ENCODE results near the gene CLDN20. TPM values are rescaled to one million over a fixed set of nuclear protein-coding genes. Genes with fewer than 3 reads are reported as not detected.

CLDN20 gene
- total and polyA plus RNA-seq, 2 of the 8 experiments (the other 6 are each of a cell fraction or from before 2014, with no cell fraction given): not detected

DNA sequence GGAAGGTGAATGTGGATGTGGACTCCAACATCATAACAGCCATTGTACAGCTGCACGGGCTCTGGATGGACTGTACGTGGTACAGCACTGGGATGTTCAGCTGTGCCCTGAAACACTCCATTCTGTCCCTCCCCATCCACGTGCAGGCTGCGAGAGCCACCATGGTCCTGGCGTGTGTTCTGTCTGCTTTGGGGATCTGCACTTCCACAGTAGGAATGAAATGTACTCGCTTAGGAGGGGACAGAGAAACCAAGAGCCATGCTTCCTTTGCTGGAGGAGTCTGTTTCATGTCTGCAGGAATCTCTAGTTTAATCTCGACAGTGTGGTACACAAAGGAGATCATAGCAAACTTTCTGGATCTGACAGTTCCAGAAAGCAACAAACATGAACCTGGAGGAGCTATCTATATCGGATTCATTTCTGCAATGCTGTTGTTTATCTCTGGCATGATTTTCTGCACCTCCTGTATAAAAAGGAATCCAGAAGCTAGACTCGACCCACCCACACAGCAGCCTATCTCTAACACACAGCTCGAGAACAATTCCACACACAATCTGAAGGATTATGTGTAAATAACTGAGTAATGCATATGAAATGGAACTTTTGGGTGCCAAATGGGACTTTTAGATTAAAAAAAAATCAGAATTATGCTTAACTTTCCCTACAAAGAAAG, 12.1 kb downstream of the CLDN20 start:
- Histone ChIP-seq H3K4ac (replicated peaks; ENCODE audit: insufficient read length, low read depth, low read length) (no peak overlapping the region), H4K8ac (ENCODE audit: extremely low read depth, insufficient read depth, low read length) (no peak overlapping the region), H4K20me1 (replicated peaks in 1 of 2; ENCODE audit: control insufficient read depth in 1 of 2, insufficient read depth in 2 of 2, low read length in 2 of 2) (peaks cover 0 to 2% of the 10 kb centered on the region in 2 experiments), H3K9ac (replicated peaks in 1 of 4; ENCODE audit: extremely low read depth in 1 of 4, low read depth in 3 of 4, low read length in 3 of 4) (no peak overlapping the region; a peak in 1 of 7 replicates), H3K4me2 (ENCODE audit: insufficient read depth in 1 of 2, low read depth in 2 of 2, low read length in 2 of 2) (no peak overlapping the region), H2AK5ac (ENCODE audit: low read depth, low read length) (peak overlapping the region; percentile 71; the same call in 1 of the 2 replicates), H2BK12ac (ENCODE audit: low read depth, low read length) (no peak overlapping the region), H2BK120ac (replicated peaks; ENCODE audit: low read depth, low read length) (no peak overlapping the region), H3K27ac (ENCODE audit: low read depth, low read length) (no peak overlapping the region), H3K79me1 (ENCODE audit: low read depth, low read length) (peaks cover 3% of the 10 kb centered on the region; the same call in 1 of the 2 replicates), H3K23me2 (ENCODE audit: low read depth, low read length) (no peaks in the 10 kb centered on the region), H3K9me3 (ENCODE audit: insufficient read depth in 2 of 2, low read depth in 1 of 2, low read length in 1 of 2) (no peaks in the 10 kb centered on the region; a peak in 1 of 4 replicates), H2AFZ (ENCODE audit: low read length) (no peak overlapping the region), H3K23ac (ENCODE audit: insufficient read length) (no peak overlapping the region), H2BK5ac (ENCODE audit: low read depth, low read length) (no peak overlapping the region; the same call in 1 of the 2 replicates), H2BK15ac (ENCODE audit: low read length) (no peak overlapping the region), H3K79me2 (ENCODE audit: control insufficient read depth in 1 of 2, insufficient read depth in 2 of 2, low read length in 2 of 2) (no peaks in the 10 kb centered on the region), H3K4me1 (replicated peaks in 1 of 4; ENCODE audit: control insufficient read depth in 3 of 4, insufficient read depth in 4 of 4, low read length in 3 of 4) (peaks cover 0 to 4% (median 3%) of the 10 kb centered on the region in 4 experiments; a peak in 3 of 7 replicates), H3K18ac (ENCODE audit: extremely low read depth, low read length) (no peak overlapping the region), H2BK20ac (ENCODE audit: low read length) (no peak overlapping the region), H3K4me3 (ENCODE audit: extremely low read depth in 1 of 4, insufficient read depth in 2 of 4, low read depth in 3 of 4, low read length in 4 of 4) (no peak overlapping the region), H3K27me3 (replicated peaks in 1 of 4; ENCODE audit: control insufficient read depth in 3 of 4, extremely low read depth in 1 of 4, insufficient read depth in 3 of 4, low read length in 3 of 4) (no peaks in the 10 kb centered on the region), H3K56ac (replicated peaks; ENCODE audit: insufficient read length, low read depth, low read length) (no peak overlapping the region), H4K5ac (ENCODE audit: insufficient read length, low read depth, low read length) (no peak overlapping the region), H3K14ac (ENCODE audit: insufficient read length) (no peak overlapping the region), H3K36me3 (ENCODE audit: control insufficient read depth in 2 of 4, insufficient read depth in 4 of 4, low read length in 3 of 4) (peaks cover 0 to 28% (median 5%) of the 10 kb centered on the region in 4 experiments; a peak in 6 of 8 replicates), H4K91ac (replicated peaks; ENCODE audit: insufficient read length, low read length) (no peak overlapping the region)
- 95% methylated on average over 10 of the region's 10 CpGs; no CpG with 5 or more reads in 1 of the 2 experiments for WGBS, 2 experiments (ENCODE audit: extremely low coverage in 1 of 2, insufficient coverage in 1 of 2, insufficient read length in 1 of 2, insufficient replicate concordance in 2 of 2, low coverage in 1 of 2, low lambda C conversion rate in 2 of 2, missing lambda C conversion rate in 1 of 2)
- CTCF ChIA-PET (ENCODE audit: partially characterized antibody): interaction anchor here (0.6 to 2.8 kb wide), 5 partner anchors 8 to 1967 kb away, joined by 3 to 16 read pairs (median 5); no protein-coding TSS in a partner anchor
- DNase-seq (ENCODE audit: low read depth in 1 of 2, low spot score in 2 of 2): no peak
- FAIRE-seq: no peak
- POLR2A ChIA-PET (ENCODE audit: partially characterized antibody): interaction anchor here (0.6 to 1.1 kb wide), 3 partner anchors 9 to 157 kb away, joined by 3 to 4 read pairs (median 3); no protein-coding TSS in a partner anchor
- TF ChIP-seq RXRA (IDR thresholded peaks at IDR 0.05; ENCODE audit: insufficient read depth, low read depth, low read length) (no peak), RFX5 (IDR thresholded peaks at IDR 0.05; ENCODE audit: borderline replicate concordance, low read depth, low read length) (no peak), YY1 (IDR thresholded peaks at IDR 0.05; ENCODE audit: low read depth, low read length) (no peak), POLR2AphosphoS5 (IDR thresholded peaks at IDR 0.05; ENCODE audit: low read depth, low read length) (no peak), SP1 (IDR thresholded peaks at IDR 0.05; ENCODE audit: low read depth, low read length) (no peak)
- TF ChIP-seq, protein P1, sequence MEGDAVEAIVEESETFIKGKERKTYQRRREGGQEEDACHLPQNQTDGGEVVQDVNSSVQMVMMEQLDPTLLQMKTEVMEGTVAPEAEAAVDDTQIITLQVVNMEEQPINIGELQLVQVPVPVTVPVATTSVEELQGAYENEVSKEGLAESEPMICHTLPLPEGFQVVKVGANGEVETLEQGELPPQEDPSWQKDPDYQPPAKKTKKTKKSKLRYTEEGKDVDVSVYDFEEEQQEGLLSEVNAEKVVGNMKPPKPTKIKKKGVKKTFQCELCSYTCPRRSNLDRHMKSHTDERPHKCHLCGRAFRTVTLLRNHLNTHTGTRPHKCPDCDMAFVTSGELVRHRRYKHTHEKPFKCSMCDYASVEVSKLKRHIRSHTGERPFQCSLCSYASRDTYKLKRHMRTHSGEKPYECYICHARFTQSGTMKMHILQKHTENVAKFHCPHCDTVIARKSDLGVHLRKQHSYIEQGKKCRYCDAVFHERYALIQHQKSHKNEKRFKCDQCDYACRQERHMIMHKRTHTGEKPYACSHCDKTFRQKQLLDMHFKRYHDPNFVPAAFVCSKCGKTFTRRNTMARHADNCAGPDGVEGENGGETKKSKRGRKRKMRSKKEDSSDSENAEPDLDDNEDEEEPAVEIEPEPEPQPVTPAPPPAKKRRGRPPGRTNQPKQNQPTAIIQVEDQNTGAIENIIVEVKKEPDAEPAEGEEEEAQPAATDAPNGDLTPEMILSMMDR (IDR thresholded peaks at IDR 0.05; ENCODE audit: control extremely low read depth in 1 of 3, insufficient read depth in 1 of 3, low read depth in 1 of 3, low read length in 3 of 3): no peak
- TF ChIP-seq, protein P2, sequence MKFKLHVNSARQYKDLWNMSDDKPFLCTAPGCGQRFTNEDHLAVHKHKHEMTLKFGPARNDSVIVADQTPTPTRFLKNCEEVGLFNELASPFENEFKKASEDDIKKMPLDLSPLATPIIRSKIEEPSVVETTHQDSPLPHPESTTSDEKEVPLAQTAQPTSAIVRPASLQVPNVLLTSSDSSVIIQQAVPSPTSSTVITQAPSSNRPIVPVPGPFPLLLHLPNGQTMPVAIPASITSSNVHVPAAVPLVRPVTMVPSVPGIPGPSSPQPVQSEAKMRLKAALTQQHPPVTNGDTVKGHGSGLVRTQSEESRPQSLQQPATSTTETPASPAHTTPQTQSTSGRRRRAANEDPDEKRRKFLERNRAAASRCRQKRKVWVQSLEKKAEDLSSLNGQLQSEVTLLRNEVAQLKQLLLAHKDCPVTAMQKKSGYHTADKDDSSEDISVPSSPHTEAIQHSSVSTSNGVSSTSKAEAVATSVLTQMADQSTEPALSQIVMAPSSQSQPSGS (IDR thresholded peaks at IDR 0.05; ENCODE audit: low read length): no peak

Measured in H1 (cell line).